ENCODE results near the gene RHBG.

GRCh38 chr1:156386949-156387869 lies 18.2 kb downstream of the RHBG start:
- no peak for TF ChIP-seq CTCF (IDR thresholded peaks at IDR 0.05)
- TF ChIP-seq POLR2A (IDR thresholded peaks at IDR 0.05) = no peak
